H9 (cell line): ENCODE results near the gene PGAP6. TPM values are rescaled to one million over a fixed set of nuclear protein-coding genes. Genes with fewer than 3 reads are reported as not detected.

Experiments
- DNase-seq: peaks from one replicate; pipeline ENCODE4 v3.0.0-alpha.2; 2017
- H2AFZ ChIP-seq: one replicate; pipeline ENCODE4 v1.6.1; 2013; ENCODE audit warnings: mild to moderate bottlenecking, low read length, control low read depth, moderate library complexity
- H2AK5ac ChIP-seq: 2 replicates; pipeline ENCODE4 v1.6.1; 2013; ENCODE audit warnings: low read length, control low read depth, mixed read lengths; ENCODE audit not compliant: insufficient read length
- H2BK120ac ChIP-seq: one replicate; pipeline ENCODE4 v1.6.1; 2013; ENCODE audit warnings: low read depth, mild to moderate bottlenecking, low read length, control low read depth, inconsistent platforms; ENCODE audit not compliant: poor library complexity, severe bottlenecking
- H2BK12ac ChIP-seq: 2 replicates; pipeline ENCODE4 v1.6.1; 2013; ENCODE audit warnings: low read length, control low read depth, mixed read lengths, low read depth; ENCODE audit not compliant: insufficient read length
- H2BK15ac ChIP-seq: 2 replicates; pipeline ENCODE4 v1.6.1; 2013; ENCODE audit warnings: low read depth, low read length, control low read depth
- H2BK20ac ChIP-seq: one replicate; pipeline ENCODE4 v1.6.1; 2013; ENCODE audit warnings: low read depth, mild to moderate bottlenecking, low read length, control low read depth, inconsistent platforms; ENCODE audit not compliant: poor library complexity, severe bottlenecking
- H2BK5ac ChIP-seq: 2 replicates; pipeline ENCODE4 v1.6.1; 2013; ENCODE audit warnings: low read length, control low read depth, mixed read lengths; ENCODE audit not compliant: insufficient read length
- H3K14ac ChIP-seq: 2 replicates; pipeline ENCODE4 v1.6.1; 2013; ENCODE audit warnings: low read length, control low read depth; ENCODE audit not compliant: insufficient read depth
- H3K18ac ChIP-seq: 2 replicates; pipeline ENCODE4 v1.6.1; 2013; ENCODE audit warnings: low read depth, mild to moderate bottlenecking, mixed read lengths, low read length, control low read depth; ENCODE audit not compliant: insufficient read length
- H3K23ac ChIP-seq: 2 replicates; pipeline ENCODE4 v1.6.1; 2013; ENCODE audit warnings: low read length, control low read depth, mixed read lengths, low read depth; ENCODE audit not compliant: insufficient read length
- H3K23me2 ChIP-seq: 2 replicates; pipeline ENCODE4 v1.6.1; 2013; ENCODE audit warnings: low read depth, mild to moderate bottlenecking, mixed read lengths, low read length, control low read depth; ENCODE audit not compliant: insufficient read length, poor library complexity, severe bottlenecking
- H3K27ac ChIP-seq: 2 replicates; pipeline ENCODE4 v1.5.1; 2013; ENCODE audit warnings: low read length, control low read depth, mixed read lengths, low read depth; ENCODE audit not compliant: insufficient read length
- H3K27me3 ChIP-seq: 2 replicates; pipeline ENCODE4 v1.6.1; 2013; ENCODE audit warnings: low read length, control low read depth, inconsistent platforms; ENCODE audit not compliant: insufficient read depth
- H3K4ac ChIP-seq: 2 replicates; pipeline ENCODE4 v1.6.1; 2013; ENCODE audit warnings: low read depth, mild to moderate bottlenecking, control low read depth, inconsistent platforms, low read length, moderate library complexity
- H3K4me1 ChIP-seq: 2 replicates; pipeline ENCODE4 v1.6.1; 2013; ENCODE audit warnings: low read length, control low read depth, inconsistent platforms; ENCODE audit not compliant: insufficient read depth
- H3K4me2 ChIP-seq: 2 replicates; pipeline ENCODE4 v1.6.1; 2013; ENCODE audit warnings: low read length, control low read depth, mixed read lengths; ENCODE audit not compliant: insufficient read length, insufficient read depth
- H3K56ac ChIP-seq: 2 replicates; pipeline ENCODE4 v1.6.1; 2013; ENCODE audit warnings: low read depth, mild to moderate bottlenecking, mixed read lengths, low read length, control low read depth; ENCODE audit not compliant: insufficient read length
- H3K79me1 ChIP-seq: 2 replicates; pipeline ENCODE4 v1.6.1; 2013; ENCODE audit warnings: low read depth, mild to moderate bottlenecking, moderate library complexity, low read length, control low read depth, inconsistent platforms; ENCODE audit not compliant: insufficient read depth, poor library complexity, severe bottlenecking
- H3K79me2 ChIP-seq: 2 replicates; pipeline ENCODE4 v1.6.1; 2013; ENCODE audit warnings: low read length, control low read depth, inconsistent platforms; ENCODE audit not compliant: insufficient read depth
- H3K9ac ChIP-seq: 2 replicates; pipeline ENCODE4 v1.6.1; 2013; ENCODE audit warnings: low read length, control low read depth, mixed read lengths; ENCODE audit not compliant: insufficient read length; ENCODE audit errors: extremely low read depth
- H3K9me3 ChIP-seq: one replicate; pipeline ENCODE4 v1.6.1; 2013; ENCODE audit warnings: low read depth, low read length, inconsistent platforms; ENCODE audit not compliant: control insufficient read depth
- H3T11ph ChIP-seq: one replicate; pipeline ENCODE4 v1.6.1; 2013; ENCODE audit warnings: mild to moderate bottlenecking, low read length, control low read depth, inconsistent platforms
- H4K20me1 ChIP-seq: one replicate; pipeline ENCODE4 v1.6.1; 2013; ENCODE audit not compliant: control insufficient read depth, insufficient read length, insufficient read depth
- H4K5ac ChIP-seq: 2 replicates; pipeline ENCODE4 v1.6.1; 2013; ENCODE audit warnings: low read depth, mild to moderate bottlenecking, mixed read lengths, low read length, control low read depth; ENCODE audit not compliant: insufficient read length
- H4K8ac ChIP-seq: replicated peaks from 2 replicates; pipeline ENCODE4 v1.6.1; 2013; ENCODE audit warnings: low read length, control low read depth, mixed read lengths, low read depth; ENCODE audit not compliant: insufficient read length
- H4K91ac ChIP-seq: 2 replicates; pipeline ENCODE4 v1.6.1; 2013; ENCODE audit warnings: low read depth, mild to moderate bottlenecking, moderate library complexity, mixed read lengths, low read length, control low read depth; ENCODE audit not compliant: insufficient read length
- H3K27ac Mint-ChIP-seq, 3 experiments: 2 replicates in 2 of 3; 3 replicates in 1 of 3; pipeline ENCODE4 v1.8.0; 2020 to 2021; ENCODE audit warnings: mixed read lengths in 3 of 3, mild to moderate bottlenecking in 1 of 3, moderate library complexity in 1 of 3
- H3K27me3 Mint-ChIP-seq: 2 replicates; pipeline ENCODE4 v1.8.0; 2021; ENCODE audit warnings: low read depth, mild to moderate bottlenecking, moderate library complexity, mixed read lengths
- H3K36me3 Mint-ChIP-seq, 3 experiments: 2 replicates in 2 of 3; 3 replicates in 1 of 3; pipeline ENCODE4 v1.8.0; 2020 to 2021; ENCODE audit warnings: low read depth in 3 of 3, mixed read lengths in 3 of 3; ENCODE audit not compliant: insufficient read depth in 1 of 3
- H3K4me1 Mint-ChIP-seq, 2 experiments: 2 replicates each; pipeline ENCODE4 v1.8.0; 2020; ENCODE audit warnings: mixed read lengths in 2 of 2
- H3K4me3 Mint-ChIP-seq, 2 experiments: 2 replicates in 1 of 2; 3 replicates in 1 of 2; pipeline ENCODE4 v1.8.0; 2020 to 2021; ENCODE audit warnings: mild to moderate bottlenecking in 2 of 2, mixed read lengths in 2 of 2, moderate library complexity in 1 of 2
- H3K9me3 Mint-ChIP-seq, 2 experiments: 2 replicates in 1 of 2; 3 replicates in 1 of 2; pipeline ENCODE4 v1.8.0; 2020; ENCODE audit warnings: mild to moderate bottlenecking in 2 of 2, mixed read lengths in 2 of 2, moderate library complexity in 1 of 2
- WGBS: extraction: QIAGEN DNeasy Blood & Tissue Kit; methylation state at CpG from one replicate; pipeline ENCODE4 v1.1.7; 2013; ENCODE audit warnings: missing lambda C conversion rate, low lambda C conversion rate, mixed read lengths; ENCODE audit not compliant: insufficient read length; ENCODE audit errors: extremely low coverage; 5-methylcytosine and 5-hydroxymethylcytosine counted together
- total RNA-seq: library from RNA; stranded (reverse); gene quantifications from 2 replicates; pipeline ENCODE4 v1.2.1, GENCODE V29; 2021
- TF ChIP-seq, protein P1 (sequence below): fragments of 200-600 bp; sonication (generic); conservative IDR thresholded peaks from 3 replicates; pipeline ENCODE4 v1.8.0; 2021; ENCODE audit warnings: antibody characterized with exemption, mild to moderate bottlenecking

Gene PGAP6
- total RNA-seq, 1 experiment from 2014 or later: 111 TPM

- WGBS: no CpG with 5 or more reads among the region's 7 CpGs
- Mint-ChIP-seq H3K27ac (no peak overlapping the region; a peak in 1 of 7 replicates), H3K4me1 (peaks cover 28 to 31% of the 10 kb centered on the region in 2 experiments), H3K36me3 (peaks cover 7 to 11% (median 8%) of the 10 kb centered on the region in 3 experiments; a peak in 5 of 7 replicates), H3K4me3 (no peak overlapping the region), H3K9me3 (peaks cover 7 to 14% of the 10 kb centered on the region in 2 experiments), H3K27me3 (no peaks in the 10 kb centered on the region)
- Histone ChIP-seq H3K79me2 (no peaks in the 10 kb centered on the region), H2AFZ (no peak overlapping the region), H3K14ac (no peak overlapping the region), H2BK5ac (no peak overlapping the region), H2BK15ac (no peak overlapping the region), H3K27ac (no peak overlapping the region), H3K4me1 (no peaks in the 10 kb centered on the region; the same call in 1 of the 2 replicates), H4K91ac (no peak overlapping the region), H3K23me2 (no peaks in the 10 kb centered on the region), H3K18ac (no peak overlapping the region), H2BK20ac (no peak overlapping the region), H2BK12ac (no peak overlapping the region), H3K56ac (no peak overlapping the region), H2BK120ac (no peak overlapping the region), H4K20me1 (no peaks in the 10 kb centered on the region), H3K23ac (no peak overlapping the region), H3K9me3 (no peaks in the 10 kb centered on the region), H4K5ac (no peak overlapping the region), H4K8ac (no peak overlapping the region), H3T11ph (no peak overlapping the region), H3K27me3 (no peaks in the 10 kb centered on the region), H3K4ac (no peak overlapping the region), H3K79me1 (no peaks in the 10 kb centered on the region), H3K9ac (no peak overlapping the region), H2AK5ac (no peak overlapping the region), H3K4me2 (no peak overlapping the region)
- TF ChIP-seq, protein P1, sequence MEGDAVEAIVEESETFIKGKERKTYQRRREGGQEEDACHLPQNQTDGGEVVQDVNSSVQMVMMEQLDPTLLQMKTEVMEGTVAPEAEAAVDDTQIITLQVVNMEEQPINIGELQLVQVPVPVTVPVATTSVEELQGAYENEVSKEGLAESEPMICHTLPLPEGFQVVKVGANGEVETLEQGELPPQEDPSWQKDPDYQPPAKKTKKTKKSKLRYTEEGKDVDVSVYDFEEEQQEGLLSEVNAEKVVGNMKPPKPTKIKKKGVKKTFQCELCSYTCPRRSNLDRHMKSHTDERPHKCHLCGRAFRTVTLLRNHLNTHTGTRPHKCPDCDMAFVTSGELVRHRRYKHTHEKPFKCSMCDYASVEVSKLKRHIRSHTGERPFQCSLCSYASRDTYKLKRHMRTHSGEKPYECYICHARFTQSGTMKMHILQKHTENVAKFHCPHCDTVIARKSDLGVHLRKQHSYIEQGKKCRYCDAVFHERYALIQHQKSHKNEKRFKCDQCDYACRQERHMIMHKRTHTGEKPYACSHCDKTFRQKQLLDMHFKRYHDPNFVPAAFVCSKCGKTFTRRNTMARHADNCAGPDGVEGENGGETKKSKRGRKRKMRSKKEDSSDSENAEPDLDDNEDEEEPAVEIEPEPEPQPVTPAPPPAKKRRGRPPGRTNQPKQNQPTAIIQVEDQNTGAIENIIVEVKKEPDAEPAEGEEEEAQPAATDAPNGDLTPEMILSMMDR: no peak
- no peak for DNase-seq
Measured at GRCh38 chr16:392450-393030, 10.8 kb upstream of the PGAP6 start.
